ENCODE measurements around the gene SCAANT1.

Gene SCAANT1

GRCh38 chr3:63911873-63912767, at the start of gene SCAANT1:
TSS of gene SCAANT1 (minus strand) at chr3:63912383.
- DNase-seq: peak; percentile 60

- no peak for DNase-seq
These were observed 49.7 kb upstream of the SCAANT1 start for GRCh38 chr3:63961891-63962290.

- no peak for DNase-seq
These were observed 48.0 kb upstream of the SCAANT1 start for GRCh38 chr3:63960048-63960711.

GRCh38 chr3:63959146-63959545, 47.0 kb upstream of the SCAANT1 start:
- DNase-seq: no peak

GRCh38 chr3:63955830-63956545, 43.8 kb upstream of the SCAANT1 start:
- no peak for DNase-seq

- no peak for DNase-seq
These were observed 43.0 kb upstream of the SCAANT1 start for GRCh38 chr3:63955036-63955650.

GRCh38 chr3:63954182-63954581, 42.0 kb upstream of the SCAANT1 start:
- no peak for DNase-seq

GRCh38 chr3:63952248-63952594, 40.0 kb upstream of the SCAANT1 start:
- no peak for DNase-seq

GRCh38 chr3:63951492-63952247, 39.5 kb upstream of the SCAANT1 start:
- no peak for DNase-seq

GRCh38 chr3:63950698-63951097, 38.5 kb upstream of the SCAANT1 start:
- no peak for DNase-seq

GRCh38 chr3:63949005-63949404, 36.8 kb upstream of the SCAANT1 start:
- DNase-seq: no peak

GRCh38 chr3:63947594-63947993, 35.4 kb upstream of the SCAANT1 start:
- no peak for DNase-seq

- DNase-seq: no peak
These were observed 34.6 kb upstream of the SCAANT1 start for GRCh38 chr3:63946753-63947152.

- DNase-seq: no peak
These were observed 33.4 kb upstream of the SCAANT1 start for GRCh38 chr3:63945558-63946096.

- DNase-seq: no peak
These were observed 31.5 kb upstream of the SCAANT1 start for GRCh38 chr3:63943678-63944077.

GRCh38 chr3:63942528-63942927, 30.3 kb upstream of the SCAANT1 start:
- DNase-seq: no peak

GRCh38 chr3:63940389-63940757, 28.2 kb upstream of the SCAANT1 start:
- DNase-seq: no peak

- no peak for DNase-seq
These were observed 25.8 kb upstream of the SCAANT1 start for GRCh38 chr3:63937661-63938651.

GRCh38 chr3:63936925-63937324, 24.7 kb upstream of the SCAANT1 start:
- no peak for DNase-seq

GRCh38 chr3:63934041-63934866, 22.1 kb upstream of the SCAANT1 start:
- no peak for DNase-seq
